WTC11 (cell line): ENCODE results near the gene ADGRL3. TPM values are rescaled to one million over a fixed set of nuclear protein-coding genes. Genes with fewer than 3 reads are reported as not detected.

Experiments used
- ATAC-seq: fragments of 200-7000 bp; cut with Tn5 transposase; 2 replicates; pipeline ENCODE4 v1.10.0; 2021; ENCODE audit warnings: mild to moderate bottlenecking, moderate library complexity
- CTCF ChIA-PET: fragments of 300-600 bp; sonication (Branson Sonifier 250); formaldehyde crosslinking; loops from one replicate; lab custom pipeline; 2021; ENCODE audit warnings: antibody characterized with exemption; lab: Charles Lee
- POLR2A ChIA-PET: fragments of 350-600 bp; sonication (Branson Sonifier 250); formaldehyde crosslinking; loops from one replicate; lab custom pipeline; 2021; ENCODE audit warnings: antibody characterized with exemption; lab: Charles Lee
- DNase-seq: peaks from one replicate; pipeline ENCODE4 v3.0.0; 2021; ENCODE audit warnings: low spot score
- H3K27ac Mint-ChIP-seq: 2 replicates; pipeline ENCODE4 v1.8.0; 2021; ENCODE audit warnings: mixed read lengths
- H3K27me3 Mint-ChIP-seq: 2 replicates; pipeline ENCODE4 v1.8.0; 2021; ENCODE audit warnings: low read depth, mild to moderate bottlenecking, moderate library complexity, mixed read lengths
- H3K36me3 Mint-ChIP-seq: 2 replicates; pipeline ENCODE4 v1.8.0; 2021; ENCODE audit warnings: mixed read lengths
- H3K4me1 Mint-ChIP-seq: 2 replicates; pipeline ENCODE4 v1.8.0; 2022; ENCODE audit warnings: mixed read lengths
- H3K4me3 Mint-ChIP-seq: 2 replicates; pipeline ENCODE4 v1.8.0; 2021; ENCODE audit warnings: mild to moderate bottlenecking, moderate library complexity, mixed read lengths
- H3K9me3 Mint-ChIP-seq: 2 replicates; pipeline ENCODE4 v1.8.0; 2021; ENCODE audit warnings: mixed read lengths
- AFF4 ChIP-seq: sonication (generic); formaldehyde crosslinking; IDR thresholded peaks from 2 replicates; pipeline ENCODE4 v1.8.1; 2023; ENCODE audit warnings: mild to moderate bottlenecking, missing genetic modification reagents, borderline replicate concordance
- ATF1 ChIP-seq: sonication (generic); formaldehyde crosslinking; IDR thresholded peaks from 2 replicates; pipeline ENCODE4 v1.8.1; 2023; ENCODE audit warnings: mild to moderate bottlenecking, moderate library complexity, missing genetic modification reagents
- CBFB ChIP-seq: sonication (generic); formaldehyde crosslinking; IDR thresholded peaks from 2 replicates; pipeline ENCODE4 v1.8.1; 2022; ENCODE audit warnings: mild to moderate bottlenecking, low read depth, missing genetic modification reagents
- CREB1 ChIP-seq: sonication (generic); formaldehyde crosslinking; IDR thresholded peaks from 2 replicates; pipeline ENCODE4 v1.8.0; 2023; ENCODE audit warnings: mild to moderate bottlenecking, missing genetic modification reagents
- CREM ChIP-seq: sonication (generic); formaldehyde crosslinking; IDR thresholded peaks from 2 replicates; pipeline ENCODE4 v1.8.1; 2022; ENCODE audit warnings: mild to moderate bottlenecking, missing genetic modification reagents, moderate library complexity
- ESRRA ChIP-seq: sonication (generic); formaldehyde crosslinking; IDR thresholded peaks from 2 replicates; pipeline ENCODE4 v1.8.1; 2022; ENCODE audit warnings: mild to moderate bottlenecking, missing genetic modification reagents, borderline replicate concordance
- FOXK1 ChIP-seq: sonication (generic); formaldehyde crosslinking; IDR thresholded peaks from 2 replicates; pipeline ENCODE4 v1.8.0; 2022; ENCODE audit warnings: mild to moderate bottlenecking, moderate library complexity, missing genetic modification reagents
- NFATC4 ChIP-seq: fragments of 250-450 bp; sonication (Bioruptor Pico); IDR thresholded peaks from 2 replicates; pipeline ENCODE4 v1.9.0; 2021; ENCODE audit warnings: mild to moderate bottlenecking
- NFYB ChIP-seq: sonication (generic); formaldehyde crosslinking; conservative IDR thresholded peaks from 2 replicates; pipeline ENCODE4 v1.8.0; 2022; ENCODE audit warnings: low read depth, missing genetic modification reagents
- PRRX2 ChIP-seq: fragments of 250-450 bp; sonication (Bioruptor Pico); IDR thresholded peaks from 2 replicates; pipeline ENCODE4 v1.8.0; 2021; ENCODE audit warnings: mild to moderate bottlenecking
- RELA ChIP-seq: sonication (generic); formaldehyde crosslinking; IDR thresholded peaks from 2 replicates; pipeline ENCODE4 v1.8.1; 2022; ENCODE audit warnings: missing genetic modification reagents, mild to moderate bottlenecking, borderline replicate concordance
- SOX15 ChIP-seq: fragments of 250-450 bp; sonication (Bioruptor Pico); IDR thresholded peaks from 2 replicates; pipeline ENCODE4 v1.9.0; 2021; ENCODE audit warnings: mild to moderate bottlenecking
- SP1 ChIP-seq: sonication (generic); formaldehyde crosslinking; conservative IDR thresholded peaks from 2 replicates; pipeline ENCODE4 v1.8.1; 2022; ENCODE audit warnings: missing genetic modification reagents
- TEAD1 ChIP-seq: sonication (generic); formaldehyde crosslinking; IDR thresholded peaks from 2 replicates; pipeline ENCODE4 v1.8.0; 2022; ENCODE audit warnings: mild to moderate bottlenecking, missing genetic modification reagents
- TEAD4 ChIP-seq: sonication (generic); formaldehyde crosslinking; IDR thresholded peaks from 2 replicates; pipeline ENCODE4 v1.8.0; 2022; ENCODE audit warnings: mild to moderate bottlenecking, missing genetic modification reagents
- ZBTB21 ChIP-seq: sonication (generic); formaldehyde crosslinking; IDR thresholded peaks from 2 replicates; pipeline ENCODE4 v1.8.1; 2023; ENCODE audit warnings: mild to moderate bottlenecking, missing genetic modification reagents, borderline replicate concordance
- ZBTB43 ChIP-seq: sonication (generic); formaldehyde crosslinking; IDR thresholded peaks from 2 replicates; pipeline ENCODE4 v1.8.1; 2023; ENCODE audit warnings: mild to moderate bottlenecking, missing genetic modification reagents
- ZNF263 ChIP-seq: sonication (generic); formaldehyde crosslinking; IDR thresholded peaks from 2 replicates; pipeline ENCODE4 v1.8.1; 2022; ENCODE audit warnings: low read depth, mild to moderate bottlenecking, moderate library complexity, missing genetic modification reagents
- ZNF317 ChIP-seq: sonication (generic); formaldehyde crosslinking; IDR thresholded peaks from 2 replicates; pipeline ENCODE4 v1.8.1; 2023; ENCODE audit warnings: low read depth, mild to moderate bottlenecking, moderate library complexity, missing genetic modification reagents, borderline replicate concordance
- total RNA-seq: library from RNA; stranded (reverse); gene quantifications from 3 replicates; pipeline ENCODE4 v1.2.3, GENCODE V29; 2021
- TF ChIP-seq, protein P1 (sequence below): fragments of 250-450 bp; sonication (Bioruptor Pico); IDR thresholded peaks from 2 replicates; pipeline ENCODE4 v1.9.0; 2021; ENCODE audit warnings: mild to moderate bottlenecking
- TF ChIP-seq, protein P2 (sequence below): sonication (generic); formaldehyde crosslinking; conservative IDR thresholded peaks from 2 replicates; pipeline ENCODE4 v1.8.1; 2022; ENCODE audit warnings: mild to moderate bottlenecking, missing genetic modification reagents
- TF ChIP-seq, protein P3 (sequence below): fragments of 250-450 bp; sonication (Bioruptor Pico); IDR thresholded peaks from 2 replicates; pipeline ENCODE4 v2.1.2; 2022; ENCODE audit warnings: mild to moderate bottlenecking, moderate library complexity
- TF ChIP-seq, protein P4 (sequence below): sonication (generic); formaldehyde crosslinking; IDR thresholded peaks from 2 replicates; pipeline ENCODE4 v1.8.0; 2022; ENCODE audit warnings: mild to moderate bottlenecking, missing genetic modification reagents

Gene ADGRL3
- total RNA-seq, 1 experiment from 2014 or later, result 8.7 TPM

GRCh38 chr4:61320631-61321030, 120.5 kb downstream of the ADGRL3 start (continued):
- TF ChIP-seq ZBTB43 (CRISPR knock-in tag) (no peak), PRRX2 (CRISPR knock-in tag) (no peak), TEAD4 (CRISPR knock-in tag) (no peak), ZBTB21 (no peak), NFATC4 (CRISPR knock-in tag) (no peak), CBFB (no peak), ATF1 (CRISPR knock-in tag) (no peak)

GRCh38 chr4:61332693-61333092, 132.6 kb downstream of the ADGRL3 start:
- ChIA-PET POLR2A (no interaction called here), CTCF (no interaction called here)
- DNase-seq, result no peak
- Mint-ChIP-seq H3K4me3 (no peak overlapping the region), H3K36me3 (peaks cover 12% of the 10 kb centered on the region), H3K27me3 (no peaks in the 10 kb centered on the region), H3K4me1 (peaks cover 50% of the 10 kb centered on the region), H3K9me3 (peaks cover 17% of the 10 kb centered on the region), H3K27ac (no peak overlapping the region)
- TF ChIP-seq TEAD1 (no peak), ZNF317 (no peak), ESRRA (CRISPR knock-in tag) (no peak), SOX15 (no peak), CREM (no peak), ZNF263 (CRISPR knock-in tag) (no peak), RELA (CRISPR knock-in tag) (no peak), CREB1 (CRISPR knock-in tag) (no peak), SP1 (CRISPR knock-in tag) (no peak), FOXK1 (CRISPR knock-in tag) (no peak)
- TF ChIP-seq, protein P1, sequence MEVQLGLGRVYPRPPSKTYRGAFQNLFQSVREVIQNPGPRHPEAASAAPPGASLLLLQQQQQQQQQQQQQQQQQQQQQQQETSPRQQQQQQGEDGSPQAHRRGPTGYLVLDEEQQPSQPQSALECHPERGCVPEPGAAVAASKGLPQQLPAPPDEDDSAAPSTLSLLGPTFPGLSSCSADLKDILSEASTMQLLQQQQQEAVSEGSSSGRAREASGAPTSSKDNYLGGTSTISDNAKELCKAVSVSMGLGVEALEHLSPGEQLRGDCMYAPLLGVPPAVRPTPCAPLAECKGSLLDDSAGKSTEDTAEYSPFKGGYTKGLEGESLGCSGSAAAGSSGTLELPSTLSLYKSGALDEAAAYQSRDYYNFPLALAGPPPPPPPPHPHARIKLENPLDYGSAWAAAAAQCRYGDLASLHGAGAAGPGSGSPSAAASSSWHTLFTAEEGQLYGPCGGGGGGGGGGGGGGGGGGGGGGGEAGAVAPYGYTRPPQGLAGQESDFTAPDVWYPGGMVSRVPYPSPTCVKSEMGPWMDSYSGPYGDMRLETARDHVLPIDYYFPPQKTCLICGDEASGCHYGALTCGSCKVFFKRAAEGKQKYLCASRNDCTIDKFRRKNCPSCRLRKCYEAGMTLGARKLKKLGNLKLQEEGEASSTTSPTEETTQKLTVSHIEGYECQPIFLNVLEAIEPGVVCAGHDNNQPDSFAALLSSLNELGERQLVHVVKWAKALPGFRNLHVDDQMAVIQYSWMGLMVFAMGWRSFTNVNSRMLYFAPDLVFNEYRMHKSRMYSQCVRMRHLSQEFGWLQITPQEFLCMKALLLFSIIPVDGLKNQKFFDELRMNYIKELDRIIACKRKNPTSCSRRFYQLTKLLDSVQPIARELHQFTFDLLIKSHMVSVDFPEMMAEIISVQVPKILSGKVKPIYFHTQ (CRISPR knock-in tag), result no peak
- TF ChIP-seq, protein P2, sequence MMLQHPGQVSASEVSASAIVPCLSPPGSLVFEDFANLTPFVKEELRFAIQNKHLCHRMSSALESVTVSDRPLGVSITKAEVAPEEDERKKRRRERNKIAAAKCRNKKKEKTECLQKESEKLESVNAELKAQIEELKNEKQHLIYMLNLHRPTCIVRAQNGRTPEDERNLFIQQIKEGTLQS, result no peak
- ATAC-seq, result no peak

DNA sequence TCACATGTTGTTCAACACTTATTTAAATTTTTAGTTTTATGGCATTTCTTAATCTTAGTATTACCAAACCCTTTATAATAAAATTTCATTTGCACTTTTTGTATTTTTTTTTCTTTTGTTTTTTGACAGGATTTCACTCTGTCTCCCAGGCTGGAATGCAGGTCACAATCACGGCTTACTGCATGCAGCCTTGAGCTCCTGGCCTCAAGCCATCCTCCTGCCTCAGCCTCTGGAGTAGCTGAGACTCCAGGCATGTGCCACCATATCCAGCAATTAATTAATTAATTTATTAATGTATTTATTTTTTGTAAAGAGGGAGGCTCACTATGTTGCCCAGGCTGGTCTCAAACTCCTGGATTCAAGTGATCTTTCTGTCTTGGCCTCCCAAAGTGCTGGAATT, 133.4 kb downstream of the ADGRL3 start:
- Mint-ChIP-seq H3K27ac (no peak overlapping the region), H3K27me3 (no peaks in the 10 kb centered on the region), H3K4me3 (no peak overlapping the region), H3K9me3 (peaks cover 17% of the 10 kb centered on the region), H3K36me3 (peaks cover 12% of the 10 kb centered on the region), H3K4me1 (peaks cover 51% of the 10 kb centered on the region)
- DNase-seq (no peak), ATAC-seq (no peak)
- ChIA-PET CTCF (no interaction called here), POLR2A (no interaction called here)
- TF ChIP-seq, protein P3, sequence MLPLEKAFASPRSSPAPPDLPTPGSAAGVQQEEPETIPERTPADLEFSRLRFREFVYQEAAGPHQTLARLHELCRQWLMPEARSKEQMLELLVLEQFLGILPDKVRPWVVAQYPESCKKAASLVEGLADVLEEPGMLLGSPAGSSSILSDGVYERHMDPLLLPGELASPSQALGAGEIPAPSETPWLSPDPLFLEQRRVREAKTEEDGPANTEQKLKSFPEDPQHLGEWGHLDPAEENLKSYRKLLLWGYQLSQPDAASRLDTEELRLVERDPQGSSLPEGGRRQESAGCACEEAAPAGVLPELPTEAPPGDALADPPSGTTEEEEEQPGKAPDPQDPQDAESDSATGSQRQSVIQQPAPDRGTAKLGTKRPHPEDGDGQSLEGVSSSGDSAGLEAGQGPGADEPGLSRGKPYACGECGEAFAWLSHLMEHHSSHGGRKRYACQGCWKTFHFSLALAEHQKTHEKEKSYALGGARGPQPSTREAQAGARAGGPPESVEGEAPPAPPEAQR (CRISPR knock-in tag), result no peak
- TF ChIP-seq AFF4 (CRISPR knock-in tag) (no peak), NFYB (no peak)
- TF ChIP-seq, protein P4, sequence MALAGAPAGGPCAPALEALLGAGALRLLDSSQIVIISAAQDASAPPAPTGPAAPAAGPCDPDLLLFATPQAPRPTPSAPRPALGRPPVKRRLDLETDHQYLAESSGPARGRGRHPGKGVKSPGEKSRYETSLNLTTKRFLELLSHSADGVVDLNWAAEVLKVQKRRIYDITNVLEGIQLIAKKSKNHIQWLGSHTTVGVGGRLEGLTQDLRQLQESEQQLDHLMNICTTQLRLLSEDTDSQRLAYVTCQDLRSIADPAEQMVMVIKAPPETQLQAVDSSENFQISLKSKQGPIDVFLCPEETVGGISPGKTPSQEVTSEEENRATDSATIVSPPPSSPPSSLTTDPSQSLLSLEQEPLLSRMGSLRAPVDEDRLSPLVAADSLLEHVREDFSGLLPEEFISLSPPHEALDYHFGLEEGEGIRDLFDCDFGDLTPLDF (CRISPR knock-in tag), result no peak
